ENCODE data around the gene SULT2A1. TPM values are rescaled to one million over a fixed set of nuclear protein-coding genes. Genes with fewer than 3 reads are reported as not detected.

SULT2A1 gene
- total RNA-seq, 2 experiments from 2014 or later, result not detected

DNA sequence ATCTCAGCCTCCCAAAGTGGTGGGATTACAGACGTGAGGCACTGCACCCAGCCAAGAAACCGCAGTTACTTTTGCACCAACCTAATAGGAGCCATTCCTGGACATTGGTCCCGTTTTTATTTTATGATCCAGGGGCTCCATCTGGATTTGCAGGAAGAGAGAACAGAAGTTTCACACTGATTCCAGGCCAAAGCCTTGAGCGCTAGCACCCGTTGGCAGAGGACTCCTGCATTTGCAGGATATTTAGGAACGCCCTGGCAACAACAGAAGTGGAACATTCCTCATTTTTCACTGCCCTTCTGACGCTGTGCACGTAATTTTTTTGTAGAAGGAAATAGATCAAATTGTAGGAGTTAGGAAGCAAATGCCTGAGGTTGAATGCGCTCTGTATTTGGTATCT, 11.7 kb upstream of the SULT2A1 start:
- intact Hi-C loops (cut with DNase I, micrococcal nuclease), result no loop called here
- Mint-ChIP-seq H3K27ac (no peak overlapping the region), H3K36me3 (ENCODE audit: low read depth) (no peaks in the 10 kb centered on the region), H3K27me3 (peaks cover 20% of the 10 kb centered on the region), H3K4me1 (ENCODE audit: low read depth) (no peaks in the 10 kb centered on the region), H3K4me3 (no peak overlapping the region), H3K9me3 (no peaks in the 10 kb centered on the region)
- ATAC-seq (ENCODE audit: poor library complexity), result no peak
- Histone ChIP-seq H3K9me3 (ENCODE audit: control insufficient read depth in 1 of 2, insufficient read depth in 1 of 2, low read length in 2 of 2) (peaks cover 0 to 4% of the 10 kb centered on the region in 2 experiments), H3K4me1 (ENCODE audit: insufficient read depth, low read length) (no peaks in the 10 kb centered on the region), H3K27ac (ENCODE audit: low read depth in 1 of 2, low read length in 2 of 2) (no peak overlapping the region), H3K4me3 (ENCODE audit: low read length) (no peak overlapping the region), H3K36me3 (ENCODE audit: insufficient read depth, low read length) (no peaks in the 10 kb centered on the region), H3K27me3 (ENCODE audit: control insufficient read depth in 1 of 2, insufficient read depth in 2 of 2, low read length in 2 of 2) (peaks cover 0 to 4% of the 10 kb centered on the region in 2 experiments)
- POLR2A ChIA-PET, result no interaction called here
- no peak for TF ChIP-seq CTCF (IDR thresholded peaks at IDR 0.05)
- CTCF ChIA-PET, result no interaction called here
- no peak for DNase-seq

GRCh38 chr19:47896773-47897172, 10.7 kb upstream of the SULT2A1 start:
- H3K36me3 ChIP-seq (ENCODE audit: insufficient read depth, low read length), result no peaks in the 10 kb centered on the region
- DNase-seq (no peak), ATAC-seq (ENCODE audit: poor library complexity) (no peak)
- H3K27ac Mint-ChIP-seq, result no peak overlapping the region
- H3K27me3 ChIP-seq (ENCODE audit: control insufficient read depth in 1 of 2, insufficient read depth in 2 of 2, low read length in 2 of 2), result peaks cover 0 to 4% of the 10 kb centered on the region in 2 experiments
- peaks cover 0 to 4% of the 10 kb centered on the region in 2 experiments for H3K9me3 ChIP-seq (ENCODE audit: control insufficient read depth in 1 of 2, insufficient read depth in 1 of 2, low read length in 2 of 2)
- intact Hi-C loops (cut with DNase I, micrococcal nuclease), result no loop called here
- CTCF ChIA-PET, result no interaction called here
- H3K27me3 Mint-ChIP-seq, result peaks cover 15% of the 10 kb centered on the region
- H3K4me3 ChIP-seq (ENCODE audit: low read length), result no peak overlapping the region
- H3K27ac ChIP-seq (ENCODE audit: low read depth in 1 of 2, low read length in 2 of 2), result no peak overlapping the region
- POLR2A ChIA-PET, result no interaction called here
- no peak overlapping the region for H3K4me3 Mint-ChIP-seq
- H3K4me1 ChIP-seq (ENCODE audit: insufficient read depth, low read length), result no peaks in the 10 kb centered on the region
- no peaks in the 10 kb centered on the region for H3K9me3 Mint-ChIP-seq
- no peaks in the 10 kb centered on the region for H3K36me3 Mint-ChIP-seq (ENCODE audit: low read depth)
- TF ChIP-seq CTCF (IDR thresholded peaks at IDR 0.05), result no peak
- H3K4me1 Mint-ChIP-seq (ENCODE audit: low read depth), result no peaks in the 10 kb centered on the region

DNA sequence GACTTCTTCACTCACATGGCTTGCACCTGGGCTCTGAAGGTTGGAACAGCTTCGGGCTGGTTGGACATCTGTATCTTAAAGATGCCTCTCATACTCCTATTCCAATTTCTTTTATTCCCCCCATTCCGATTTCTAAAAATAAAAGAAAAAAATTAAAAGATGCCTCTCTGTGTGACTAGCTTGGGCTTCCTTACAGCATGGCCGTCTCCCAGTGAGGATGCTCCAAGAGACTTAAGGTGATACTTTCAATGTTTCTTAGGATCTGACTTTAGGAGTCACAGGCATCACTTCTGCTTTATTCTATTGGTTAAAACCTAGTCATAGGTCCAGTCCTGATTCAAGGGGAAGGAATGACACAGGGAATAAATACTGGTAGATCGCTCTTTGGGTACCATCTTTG, 9.9 kb upstream of the SULT2A1 start:
- intact Hi-C loops (cut with DNase I, micrococcal nuclease), result no loop called here
- Histone ChIP-seq H3K27me3 (ENCODE audit: control insufficient read depth in 1 of 2, insufficient read depth in 2 of 2, low read length in 2 of 2) (no peaks in the 10 kb centered on the region), H3K4me1 (ENCODE audit: insufficient read depth, low read length) (no peaks in the 10 kb centered on the region), H3K36me3 (ENCODE audit: insufficient read depth, low read length) (no peaks in the 10 kb centered on the region), H3K9me3 (ENCODE audit: control insufficient read depth in 1 of 2, insufficient read depth in 1 of 2, low read length in 2 of 2) (peaks cover 0 to 4% of the 10 kb centered on the region in 2 experiments), H3K4me3 (ENCODE audit: low read length) (no peak overlapping the region), H3K27ac (ENCODE audit: low read depth in 1 of 2, low read length in 2 of 2) (no peak overlapping the region)
- Mint-ChIP-seq H3K27me3 (peaks cover 11% of the 10 kb centered on the region), H3K27ac (no peak overlapping the region), H3K9me3 (no peaks in the 10 kb centered on the region), H3K36me3 (ENCODE audit: low read depth) (no peaks in the 10 kb centered on the region), H3K4me3 (no peak overlapping the region), H3K4me1 (ENCODE audit: low read depth) (no peaks in the 10 kb centered on the region)
- POLR2A ChIA-PET, result no interaction called here
- ATAC-seq (ENCODE audit: poor library complexity) (no peak), DNase-seq (no peak)
- CTCF ChIA-PET, result no interaction called here
- no peak for TF ChIP-seq CTCF (IDR thresholded peaks at IDR 0.05)
